Hepatocyte (in vitro differentiated cells): ENCODE measurements around the gene ZBED4. TPM values are rescaled to one million over a fixed set of nuclear protein-coding genes. Genes with fewer than 3 reads are reported as not detected.

Experiments used
- DNase-seq: peaks from one replicate; pipeline ENCODE4 v3.0.0-alpha.2; 2016; ENCODE audit warnings: low spot score
- H2AFZ ChIP-seq: fragments of 200-600 bp; sonication (generic); 2 replicates; pipeline ENCODE4 v1.6.0; 2016; ENCODE audit warnings: antibody characterized with exemption, mild to moderate bottlenecking
- H3K27ac ChIP-seq: fragments of 200-600 bp; sonication (generic); 2 replicates; pipeline ENCODE4 v1.5.1; 2016; ENCODE audit warnings: mild to moderate bottlenecking
- H3K27me3 ChIP-seq: fragments of 200-600 bp; sonication (generic); 2 replicates; pipeline ENCODE4 v1.6.1; 2016
- H3K36me3 ChIP-seq: fragments of 200-600 bp; sonication (generic); replicated peaks from 2 replicates; pipeline ENCODE4 v1.5.1; 2016; ENCODE audit warnings: low read depth; ENCODE audit not compliant: insufficient read depth
- H3K4me1 ChIP-seq: fragments of 200-600 bp; sonication (generic); 2 replicates; pipeline ENCODE4 v1.5.1; 2016; ENCODE audit warnings: mild to moderate bottlenecking, moderate library complexity; ENCODE audit not compliant: insufficient read depth
- H3K4me2 ChIP-seq: fragments of 200-600 bp; sonication (generic); 2 replicates; pipeline ENCODE4 v1.6.0; 2016
- H3K4me3 ChIP-seq: fragments of 200-600 bp; sonication (generic); 2 replicates; pipeline ENCODE4 v1.5.1; 2016; ENCODE audit warnings: mild to moderate bottlenecking
- H3K79me2 ChIP-seq: fragments of 200-600 bp; sonication (generic); 2 replicates; pipeline ENCODE4 v1.6.0; 2017; ENCODE audit warnings: mild to moderate bottlenecking
- H3K9me2 ChIP-seq: fragments of 200-600 bp; sonication (generic); replicated peaks from 2 replicates; pipeline ENCODE4 v1.6.0; 2017; ENCODE audit warnings: mild to moderate bottlenecking; ENCODE audit not compliant: insufficient read depth
- H3K9me3 ChIP-seq: fragments of 200-600 bp; sonication (generic); 2 replicates; pipeline ENCODE4 v1.5.1; 2016; ENCODE audit warnings: low read depth, mild to moderate bottlenecking
- H4K20me1 ChIP-seq: fragments of 200-600 bp; sonication (generic); 2 replicates; pipeline ENCODE4 v1.6.0; 2016; ENCODE audit warnings: mild to moderate bottlenecking; ENCODE audit not compliant: insufficient read depth, poor library complexity, severe bottlenecking
- CTCF ChIP-seq: fragments of 200-600 bp; sonication (generic); IDR thresholded peaks from 2 replicates; pipeline ENCODE4 v1.5.1; 2016; ENCODE audit warnings: antibody characterized with exemption, mild to moderate bottlenecking; ENCODE audit not compliant: poor library complexity
- EZH2 ChIP-seq: fragments of 200-600 bp; sonication (generic); IDR thresholded peaks from 2 replicates; pipeline ENCODE4 v1.6.1; 2016; ENCODE audit warnings: antibody characterized with exemption, mild to moderate bottlenecking, borderline replicate concordance
- EZH2phosphoT487 ChIP-seq: fragments of 200-600 bp; sonication (generic); IDR thresholded peaks from one replicate; pipeline ENCODE4 v1.6.1; 2018; ENCODE audit warnings: antibody characterized with exemption, mild to moderate bottlenecking, low read depth, moderate library complexity; ENCODE audit not compliant: unreplicated experiment, severe bottlenecking
- WGBS: methylation state at CpG from one replicate; pipeline ENCODE4 v1.1.6; 2016; ENCODE audit warnings: low lambda C conversion rate; ENCODE audit errors: missing lambda C conversion rate; 5-methylcytosine and 5-hydroxymethylcytosine counted together
- polyA plus RNA-seq: library from polyadenylated mRNA; unstranded; fragments of >200 nt; fragmentation: Nextera tagmentation; extraction: Ambion mirVana; gene quantifications from 2 replicates; pipeline ENCODE4 v1.2.1, GENCODE V29; 2016
- total RNA-seq: library from RNA; depleted of rRNA; stranded (reverse); fragments of >200 nt; gene quantifications from 2 replicates; pipeline ENCODE4 v1.2.3, GENCODE V29; 2014

ZBED4 gene
- total and polyA plus RNA-seq, 2 experiments from 2014 or later: 14.9 to 16.3 TPM

- peaks cover 100% of the 10 kb centered on the region for H3K79me2 ChIP-seq
- no peak overlapping the region for H3K27ac ChIP-seq
- no peak overlapping the region for H3K4me3 ChIP-seq
- peaks cover 100% of the 10 kb centered on the region for H4K20me1 ChIP-seq
- WGBS: 91% methylated on average over 11 of the region's 11 CpGs
- no peaks in the 10 kb centered on the region for H3K9me3 ChIP-seq
- H3K4me1 ChIP-seq: peaks cover 4% of the 10 kb centered on the region
- TF ChIP-seq EZH2 (no peak), EZH2phosphoT487 (no peak), CTCF (no peak)
- H3K9me2 ChIP-seq: no peaks in the 10 kb centered on the region
- H3K36me3 ChIP-seq: no peaks in the 10 kb centered on the region
- DNase-seq: no peak
- no peak overlapping the region for H2AFZ ChIP-seq
- no peak overlapping the region for H3K4me2 ChIP-seq
- no peaks in the 10 kb centered on the region for H3K27me3 ChIP-seq
Observed at GRCh38 chr22:49812838-49813237, 40.8 kb upstream of the ZBED4 start.

GRCh38 chr22:49814164-49814686, 39.4 kb upstream of the ZBED4 start:
- Histone ChIP-seq H3K4me1 (peaks cover 4% of the 10 kb centered on the region), H4K20me1 (peaks cover 100% of the 10 kb centered on the region), H3K27me3 (no peaks in the 10 kb centered on the region), H3K4me3 (no peak overlapping the region), H3K27ac (no peak overlapping the region), H3K9me2 (no peaks in the 10 kb centered on the region), H3K79me2 (peaks cover 100% of the 10 kb centered on the region), H3K9me3 (no peaks in the 10 kb centered on the region), H3K36me3 (no peaks in the 10 kb centered on the region), H2AFZ (no peak overlapping the region), H3K4me2 (no peak overlapping the region)
- 98% methylated on average over 14 of the region's 14 CpGs for WGBS
- DNase-seq: no peak
- TF ChIP-seq EZH2 (no peak), EZH2phosphoT487 (no peak), CTCF (no peak)

GRCh38 chr22:49814856-49815255, 38.8 kb upstream of the ZBED4 start:
- H3K79me2 ChIP-seq: peaks cover 100% of the 10 kb centered on the region
- 83% methylated on average over 8 of the region's 8 CpGs for WGBS
- H3K36me3 ChIP-seq: no peaks in the 10 kb centered on the region
- H3K9me3 ChIP-seq: no peaks in the 10 kb centered on the region
- peaks cover 4% of the 10 kb centered on the region for H3K4me1 ChIP-seq
- no peaks in the 10 kb centered on the region for H3K9me2 ChIP-seq
- no peak overlapping the region for H3K4me3 ChIP-seq
- DNase-seq: no peak
- no peak overlapping the region for H3K27ac ChIP-seq
- H3K4me2 ChIP-seq: no peak overlapping the region
- TF ChIP-seq CTCF: no peak
- no peak for TF ChIP-seq EZH2phosphoT487
- no peak for TF ChIP-seq EZH2
- H2AFZ ChIP-seq: no peak overlapping the region
- H3K27me3 ChIP-seq: no peaks in the 10 kb centered on the region
- H4K20me1 ChIP-seq: peaks cover 100% of the 10 kb centered on the region

GRCh38 chr22:49815641-49816091, 38.0 kb upstream of the ZBED4 start:
- no peak for DNase-seq

More at GRCh38 chr22:49815641-49816091, 38.0 kb upstream of the ZBED4 start:
- Histone ChIP-seq H3K4me3 (no peak overlapping the region), H3K9me2 (no peaks in the 10 kb centered on the region), H3K36me3 (no peaks in the 10 kb centered on the region), H4K20me1 (peaks cover 100% of the 10 kb centered on the region), H3K79me2 (peaks cover 100% of the 10 kb centered on the region), H3K9me3 (no peaks in the 10 kb centered on the region), H2AFZ (no peak overlapping the region), H3K4me2 (no peak overlapping the region), H3K27ac (no peak overlapping the region), H3K4me1 (no peaks in the 10 kb centered on the region), H3K27me3 (no peaks in the 10 kb centered on the region)
- 93% methylated on average over 15 of the region's 15 CpGs for WGBS
- TF ChIP-seq EZH2 (no peak), CTCF (no peak), EZH2phosphoT487 (no peak)
